PC-9 (cell line): ENCODE results near the gene CUTA. TPM values are rescaled to one million over a fixed set of nuclear protein-coding genes. Genes with fewer than 3 reads are reported as not detected.
A peak's percentile ranks its signal among the peaks of the same experiment; 100 is the strongest.

Source experiments
- BruUV-seq: library from RNA; stranded (reverse); fragments of 400-500 nt; replicated peaks from 2 replicates; lab custom pipeline; 2021; lab: Mats Ljungman, UMichigan
- CTCF ChIA-PET: fragments of 300-600 bp; sonication (Branson Sonifier 250); formaldehyde crosslinking; loops from one replicate; lab custom pipeline; 2022; ENCODE audit warnings: antibody characterized with exemption; lab: Charles Lee
- POLR2A ChIA-PET: fragments of 300-600 bp; sonication (Branson Sonifier 250); formaldehyde crosslinking; loops from one replicate; lab custom pipeline; 2022; ENCODE audit warnings: antibody characterized with exemption; ENCODE audit not compliant: unreplicated experiment; lab: Charles Lee
- DNase-seq, 2 experiments: peaks; one replicate each; pipeline versions ENCODE4 v3.0.0 to v3.0.0-alpha.2; 2015 to 2022; ENCODE audit warnings: mixed read lengths in 1 of 2
- H2AFZ ChIP-seq: fragments of 200-600 bp; sonication (generic); 2 replicates; pipeline ENCODE4 v1.8.1; 2017; ENCODE audit warnings: antibody characterized with exemption
- H3F3A ChIP-seq: fragments of 200-600 bp; sonication (generic); 2 replicates; pipeline ENCODE4 v1.8.1; 2017; ENCODE audit warnings: antibody characterized with exemption, mild to moderate bottlenecking, low read depth; ENCODE audit not compliant: insufficient read depth
- H3K27ac ChIP-seq: fragments of 200-600 bp; sonication (generic); 2 replicates; pipeline ENCODE4 v1.6.1; 2016; ENCODE audit warnings: mixed run types
- H3K27me3 ChIP-seq: fragments of 200-600 bp; sonication (generic); 2 replicates; pipeline ENCODE4 v1.6.1; 2016; ENCODE audit warnings: low read depth, mixed run types; ENCODE audit not compliant: insufficient read depth
- H3K36me3 ChIP-seq: fragments of 200-600 bp; sonication (generic); 2 replicates; pipeline ENCODE4 v1.6.1; 2016; ENCODE audit warnings: low read depth, mixed run types
- H3K4me1 ChIP-seq: fragments of 200-600 bp; sonication (generic); replicated peaks from 2 replicates; pipeline ENCODE4 v1.6.1; 2016; ENCODE audit warnings: mixed run types; ENCODE audit not compliant: insufficient read depth
- H3K4me2 ChIP-seq: fragments of 200-600 bp; sonication (generic); 2 replicates; pipeline ENCODE4 v1.6.1; 2017; ENCODE audit warnings: mixed run types
- H3K4me3 ChIP-seq: fragments of 200-600 bp; sonication (generic); 2 replicates; pipeline ENCODE4 v1.6.1; 2016; ENCODE audit warnings: mixed run types
- H3K79me2 ChIP-seq: fragments of 200-600 bp; sonication (generic); 2 replicates; pipeline ENCODE4 v1.6.1; 2017; ENCODE audit warnings: low read depth, mixed run types
- H3K9me2 ChIP-seq: fragments of 200-600 bp; sonication (generic); 2 replicates; pipeline ENCODE4 v1.8.1; 2017; ENCODE audit warnings: mild to moderate bottlenecking; ENCODE audit not compliant: insufficient read depth
- H3K9me3 ChIP-seq: fragments of 200-600 bp; sonication (generic); 2 replicates; pipeline ENCODE4 v1.8.1; 2016; ENCODE audit warnings: low read depth; ENCODE audit not compliant: insufficient read depth
- H4K20me1 ChIP-seq: fragments of 200-600 bp; sonication (generic); 2 replicates; pipeline ENCODE4 v1.8.1; 2017; ENCODE audit not compliant: insufficient read depth
- CTCF ChIP-seq: fragments of 200-600 bp; sonication (generic); conservative IDR thresholded peaks from 2 replicates; pipeline ENCODE4 v1.6.1; 2017; ENCODE audit warnings: mixed run types, antibody characterized with exemption, mild to moderate bottlenecking, moderate library complexity
- EZH2 ChIP-seq: fragments of 200-600 bp; sonication (generic); IDR thresholded peaks from 2 replicates; pipeline ENCODE4 v1.8.0; 2017; ENCODE audit warnings: antibody characterized with exemption, low read depth
- intact Hi-C: fragments of 100-400 bp; cut with micrococcal nuclease; formaldehyde crosslinking; loops from one replicate; pipeline ENCODE4 v1.10.0; 2022; ENCODE audit not compliant: unreplicated experiment
- total RNA-seq: library from RNA; stranded (reverse); gene quantifications from 2 replicates; pipeline ENCODE4 v1.2.3, GENCODE V29; 2021

The CUTA gene
- total RNA-seq, 1 experiment from 2014 or later, result 213 TPM

GRCh38 chr6:33427585-33428223 lies 9.8 kb upstream of the CUTA start:
- Histone ChIP-seq H3K36me3 (no peaks in the 10 kb centered on the region), H3K9me2 (no peaks in the 10 kb centered on the region), H4K20me1 (no peaks in the 10 kb centered on the region), H3K4me2 (peak overlapping the region; percentile 68), H3K27ac (no peak overlapping the region), H3K27me3 (peaks cover 3% of the 10 kb centered on the region; the same call in 1 of the 2 replicates), H3F3A (peaks cover 33% of the 10 kb centered on the region), H3K79me2 (no peaks in the 10 kb centered on the region), H2AFZ (peak overlapping the region; percentile 76; the same call in 1 of the 2 replicates), H3K4me3 (peak overlapping the region; percentile 58; the same call in 1 of the 2 replicates), H3K4me1 (peaks cover 19% of the 10 kb centered on the region), H3K9me3 (no peaks in the 10 kb centered on the region)
- DNase-seq, result peak in 1 of 2 experiments; percentile 42
- intact Hi-C loops, result loop anchor here (2.0 kb wide), 1 partner anchor 151 kb away; no protein-coding TSS in a partner anchor
- no TSS peak for BruUV-seq
- ChIA-PET CTCF (no interaction called here), POLR2A (no interaction called here)
- TF ChIP-seq CTCF, result no peak
- TF ChIP-seq EZH2, result no peak

GRCh38 chr6:33426590-33427511 lies 8.9 kb upstream of the CUTA start:
- TF ChIP-seq CTCF, result no peak
- no peak for TF ChIP-seq EZH2
- Histone ChIP-seq H3K9me2 (no peaks in the 10 kb centered on the region), H3K4me3 (peak overlapping the region; percentile 71; the same call in 1 of the 2 replicates), H3K4me2 (peak overlapping the region; percentile 77), H3K36me3 (no peaks in the 10 kb centered on the region), H3K9me3 (no peaks in the 10 kb centered on the region), H3F3A (peaks cover 33% of the 10 kb centered on the region), H3K79me2 (no peaks in the 10 kb centered on the region), H3K27ac (no peak overlapping the region), H2AFZ (no peak overlapping the region), H3K27me3 (peaks cover 12% of the 10 kb centered on the region), H3K4me1 (peaks cover 19% of the 10 kb centered on the region), H4K20me1 (no peaks in the 10 kb centered on the region)
- CTCF ChIA-PET, result interaction anchor here (0.5 to 0.9 kb wide), 5 partner anchors 37 to 273 kb away, joined by 3 to 7 read pairs (median 4); no protein-coding TSS in a partner anchor
- POLR2A ChIA-PET, result interaction anchor here (0.5 to 2.0 kb wide), 2 partner anchors 109 to 288 kb away, joined by 14 to 24 read pairs; partner anchors contain the start of gene ZBTB22
- no peak for DNase-seq
- intact Hi-C loops, result loop anchor here (1.0 to 2.0 kb wide), 3 partner anchors 27 to 152 kb away; partner anchors contain the start of gene ZBTB9
- no TSS peak for BruUV-seq
